Stimulated activated CD4-positive, alpha-beta T cell treated with anti-CD3 and anti-CD28 coated beads, Interleukin-15, amount 100 ng/mL, for 1 hour (primary cell): ENCODE measurements around the gene INO80B.
"Not testable (repeated sequence)": the region's sequence is repeated elsewhere in the genome, so short reads cannot be mapped to it uniquely, and the experiment has no call there.

Source experiments
- DNase-seq, 2 donors: peaks; one replicate each; pipeline ENCODE4 v3.0.0-alpha.2; 2020; ENCODE audit warnings: low read depth in 1 of 2, low spot score in 1 of 2

Gene INO80B

DNA sequence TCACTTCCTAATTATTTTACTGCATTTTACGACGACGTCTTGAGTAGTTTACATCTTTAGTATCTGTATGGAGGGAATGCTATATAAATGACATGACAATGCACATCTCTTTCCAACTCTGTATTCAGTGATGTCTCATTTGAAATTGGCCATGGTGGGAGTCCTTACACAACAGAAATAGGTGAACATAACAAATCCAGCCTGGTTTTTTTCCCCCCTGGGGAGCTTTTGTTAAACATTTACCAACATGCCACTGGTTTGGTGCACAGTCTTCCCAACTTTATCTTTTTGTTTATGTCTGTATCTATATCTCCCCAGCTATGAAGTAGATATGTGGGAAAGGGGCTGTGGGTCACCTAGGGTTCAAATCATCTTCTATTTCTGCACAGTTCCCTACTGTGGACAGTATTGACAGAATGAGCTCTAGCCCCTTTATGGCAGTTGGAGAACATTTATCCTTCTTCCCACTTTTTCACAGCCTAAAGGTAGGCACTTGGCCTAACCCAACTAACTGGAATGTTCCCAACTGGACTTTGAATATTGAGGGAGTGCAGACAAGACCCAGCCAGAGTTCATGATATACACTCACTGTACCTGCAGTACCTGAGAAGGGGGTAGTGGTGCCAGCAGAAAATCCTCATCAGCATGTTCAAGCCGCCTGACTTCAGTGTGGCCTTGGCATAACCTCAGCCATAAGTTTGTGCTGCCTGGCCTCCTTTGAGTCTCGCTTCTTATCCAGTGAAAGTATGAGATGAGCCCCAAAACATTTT is 7.5 kb upstream of the INO80B start:
- no peak for DNase-seq

DNA sequence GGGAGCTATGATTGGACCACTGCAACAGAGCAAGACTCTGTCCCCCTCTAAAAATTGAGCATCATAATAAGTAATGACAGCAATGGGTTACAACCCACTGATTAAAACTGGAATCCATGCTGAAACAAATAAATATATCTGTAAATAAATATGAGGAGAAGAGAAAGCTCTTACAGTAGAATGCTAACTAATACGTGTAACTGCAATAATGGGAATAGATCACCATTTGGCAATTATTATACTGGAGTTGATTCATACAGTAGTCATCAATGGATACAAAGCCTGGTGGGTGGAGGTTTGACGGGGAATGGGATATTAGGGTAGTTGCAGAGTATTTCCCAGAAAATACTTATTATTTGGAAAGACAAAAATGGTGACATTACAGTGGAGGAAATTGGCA is 6.1 kb upstream of the INO80B start:
- no peak for DNase-seq

DNA sequence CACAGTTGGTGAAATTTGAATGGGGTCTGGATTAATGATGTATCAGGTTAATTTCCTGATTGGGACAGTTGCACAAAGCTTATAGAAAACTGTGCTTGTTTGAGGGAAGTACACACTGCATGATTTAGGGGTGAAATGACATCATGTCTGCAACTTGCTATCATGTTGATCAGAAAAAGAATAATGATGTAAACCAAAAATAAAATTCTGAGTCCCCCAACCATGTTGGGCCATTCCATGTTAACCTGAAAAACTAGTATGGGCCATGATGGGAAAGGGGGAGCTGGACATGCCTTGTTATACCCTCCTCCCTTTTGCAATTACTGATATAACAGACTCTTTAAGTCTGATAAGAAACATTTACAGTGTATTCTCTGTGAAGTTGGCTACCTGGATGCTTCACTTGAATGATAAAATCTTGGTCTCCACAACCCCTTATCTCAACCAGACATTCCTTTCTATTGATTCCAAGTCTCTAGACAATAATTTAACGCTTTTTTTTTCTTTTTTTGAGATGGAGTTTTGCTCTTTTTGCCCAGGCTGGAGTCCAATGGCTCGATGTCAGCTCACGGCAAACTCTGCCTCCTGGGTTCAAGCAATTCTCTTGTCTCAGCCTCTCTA is 4.2 kb upstream of the INO80B start:
- DNase-seq: no peak

DNA sequence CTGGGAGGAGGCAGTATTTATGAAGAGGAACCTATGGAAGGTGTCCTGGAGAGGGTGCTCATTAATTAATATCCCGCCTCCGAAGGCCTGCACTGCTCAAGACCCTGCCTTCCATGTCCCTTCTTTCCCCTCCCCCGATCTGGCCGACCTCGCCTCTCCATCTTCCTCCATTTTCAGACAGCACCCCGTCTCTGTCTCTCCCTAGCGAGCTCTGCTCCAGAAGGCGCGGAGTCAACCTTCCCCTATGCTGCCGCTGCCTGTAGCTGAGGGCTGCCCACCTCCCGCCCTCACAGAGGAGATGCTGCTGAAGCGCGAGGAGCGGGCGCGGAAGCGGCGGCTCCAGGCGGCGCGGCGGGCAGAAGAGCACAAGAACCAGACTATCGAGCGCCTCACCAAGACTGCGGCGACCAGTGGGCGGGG is 2.3 kb downstream of the INO80B start:
- no peak for DNase-seq

DNA sequence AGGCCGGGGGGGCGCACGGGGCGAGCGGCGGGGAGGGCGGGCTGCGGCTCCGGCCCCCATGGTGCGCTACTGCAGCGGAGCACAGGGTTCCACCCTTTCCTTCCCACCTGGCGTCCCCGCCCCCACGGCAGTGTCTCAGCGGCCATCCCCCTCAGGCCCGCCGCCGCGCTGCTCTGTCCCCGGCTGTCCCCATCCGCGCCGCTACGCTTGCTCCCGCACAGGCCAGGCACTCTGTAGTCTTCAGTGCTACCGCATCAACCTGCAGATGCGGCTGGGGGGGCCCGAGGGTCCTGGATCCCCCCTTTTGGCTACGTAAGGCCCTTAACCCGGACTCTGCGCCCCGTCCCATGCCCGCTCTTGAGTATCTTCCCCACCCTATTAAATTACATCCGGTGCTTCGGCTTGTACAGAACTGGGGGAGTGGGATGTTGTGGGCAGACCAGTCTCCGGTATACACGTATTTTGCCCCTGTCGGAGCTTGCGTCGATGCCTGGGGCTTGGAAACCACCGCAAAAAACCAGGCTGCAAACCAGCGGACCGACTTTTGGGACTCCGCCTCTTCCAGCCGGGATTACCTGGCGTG is 2.8 kb downstream of the INO80B start:
- DNase-seq: peak; percentile 64 to 76

DNA sequence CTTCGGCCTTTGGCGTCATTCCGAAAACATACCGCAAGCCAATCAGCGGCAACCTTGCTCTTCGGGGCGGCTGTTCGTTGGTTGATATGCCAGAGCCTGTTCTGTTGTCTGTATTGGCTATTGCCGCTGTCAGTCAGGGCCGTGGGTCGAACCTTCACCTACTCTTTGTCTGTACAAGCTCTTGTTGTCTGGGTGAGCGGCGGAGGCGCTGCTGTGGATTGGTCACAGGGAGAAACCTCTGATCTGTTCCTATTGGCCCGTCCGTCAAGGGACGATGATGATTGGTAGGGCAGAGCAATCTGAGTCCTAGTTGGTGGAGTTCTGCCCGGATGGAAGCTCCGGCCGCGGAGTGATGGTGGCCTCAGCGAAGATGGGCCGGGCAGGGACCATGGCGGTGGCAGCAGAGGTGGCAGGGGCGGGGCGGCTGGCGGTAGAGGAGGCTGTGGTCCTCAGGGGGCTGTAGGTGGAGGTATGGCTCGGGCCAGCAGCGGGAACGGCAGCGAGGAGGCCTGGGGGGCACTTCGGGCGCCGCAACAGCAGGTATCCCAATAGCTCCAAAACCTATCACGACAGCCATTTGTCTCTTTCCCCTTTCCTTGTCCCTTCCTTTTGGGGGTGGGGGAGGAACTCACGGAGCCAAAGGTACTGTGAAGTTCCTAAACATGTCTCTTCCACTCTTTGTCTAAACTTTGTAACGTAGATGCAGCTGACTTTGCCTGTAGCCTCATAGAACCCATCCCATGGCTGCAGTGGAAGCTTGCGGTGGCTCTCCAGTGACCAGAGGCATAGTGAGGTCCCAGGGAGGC is 3.4 kb downstream of the INO80B start, which contains the start of gene WBP1:
Gene WBP1, plus strand, starts transcription at position 307 of the 806 bp plus-strand sequence. Its CDS starts 165 bp downstream, at position 472.
- peak; percentile 92 to 97 for DNase-seq

DNA sequence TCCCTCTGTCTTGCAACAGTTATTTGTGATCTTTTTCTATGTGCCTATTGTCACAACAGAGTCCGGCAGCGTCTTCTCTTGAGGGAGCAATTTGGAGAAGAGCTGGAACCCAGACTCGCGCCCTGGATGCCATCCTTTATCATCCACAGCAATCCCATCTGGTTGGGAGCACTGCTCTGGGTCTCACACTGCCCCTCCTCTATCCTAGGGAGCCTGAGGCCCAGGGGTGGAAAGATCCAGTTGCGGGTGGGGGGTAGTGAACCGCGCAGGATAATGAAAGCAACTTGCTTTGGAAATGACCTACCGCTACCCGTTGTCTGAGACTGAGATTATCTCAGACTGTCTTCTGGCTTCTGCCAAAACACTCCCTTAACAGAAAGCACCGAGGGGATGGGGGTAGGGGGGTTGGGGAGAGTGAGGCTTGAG is 4.1 kb downstream of the INO80B start:
- DNase-seq: no peak

DNA sequence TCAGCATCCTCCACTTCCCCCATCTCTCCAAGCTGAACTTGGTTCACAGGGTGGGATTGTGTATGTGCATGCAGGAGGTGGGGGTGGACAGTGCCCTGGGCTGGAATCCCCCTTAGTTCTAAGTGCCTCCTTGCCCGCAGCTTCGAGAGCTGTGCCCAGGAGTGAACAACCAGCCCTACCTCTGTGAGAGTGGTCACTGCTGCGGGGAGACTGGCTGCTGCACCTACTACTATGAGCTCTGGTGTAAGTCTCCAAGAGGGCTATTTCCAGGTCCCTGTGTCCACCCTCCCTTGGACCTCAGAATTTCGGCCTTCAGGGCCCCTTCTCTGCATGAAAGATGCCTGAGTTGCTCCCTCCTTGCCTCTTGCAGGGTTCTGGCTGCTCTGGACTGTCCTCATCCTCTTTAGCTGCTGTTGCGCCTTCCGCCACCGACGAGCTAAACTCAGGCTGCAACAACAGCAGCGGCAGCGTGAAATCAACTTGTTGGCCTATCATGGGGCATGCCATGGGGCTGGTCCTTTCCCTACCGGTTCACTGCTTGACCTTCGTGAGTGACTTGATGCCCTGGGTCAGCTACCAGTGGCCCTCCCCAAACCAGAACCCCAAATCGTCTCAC is 4.7 kb downstream of the INO80B start:
- not testable (repeated sequence) for DNase-seq

DNA sequence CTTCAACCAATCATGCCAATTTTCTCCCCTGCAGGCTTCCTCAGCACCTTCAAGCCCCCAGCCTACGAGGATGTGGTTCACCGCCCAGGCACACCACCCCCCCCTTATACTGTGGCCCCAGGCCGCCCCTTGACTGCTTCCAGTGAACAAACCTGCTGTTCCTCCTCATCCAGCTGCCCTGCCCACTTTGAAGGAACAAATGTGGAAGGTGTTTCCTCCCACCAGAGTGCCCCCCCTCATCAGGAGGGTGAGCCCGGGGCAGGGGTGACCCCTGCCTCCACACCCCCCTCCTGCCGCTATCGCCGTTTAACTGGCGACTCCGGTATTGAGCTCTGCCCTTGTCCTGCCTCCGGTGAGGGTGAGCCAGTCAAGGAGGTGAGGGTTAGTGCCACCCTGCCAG is 5.3 kb downstream of the INO80B start:
- DNase-seq: not testable (repeated sequence)

DNA sequence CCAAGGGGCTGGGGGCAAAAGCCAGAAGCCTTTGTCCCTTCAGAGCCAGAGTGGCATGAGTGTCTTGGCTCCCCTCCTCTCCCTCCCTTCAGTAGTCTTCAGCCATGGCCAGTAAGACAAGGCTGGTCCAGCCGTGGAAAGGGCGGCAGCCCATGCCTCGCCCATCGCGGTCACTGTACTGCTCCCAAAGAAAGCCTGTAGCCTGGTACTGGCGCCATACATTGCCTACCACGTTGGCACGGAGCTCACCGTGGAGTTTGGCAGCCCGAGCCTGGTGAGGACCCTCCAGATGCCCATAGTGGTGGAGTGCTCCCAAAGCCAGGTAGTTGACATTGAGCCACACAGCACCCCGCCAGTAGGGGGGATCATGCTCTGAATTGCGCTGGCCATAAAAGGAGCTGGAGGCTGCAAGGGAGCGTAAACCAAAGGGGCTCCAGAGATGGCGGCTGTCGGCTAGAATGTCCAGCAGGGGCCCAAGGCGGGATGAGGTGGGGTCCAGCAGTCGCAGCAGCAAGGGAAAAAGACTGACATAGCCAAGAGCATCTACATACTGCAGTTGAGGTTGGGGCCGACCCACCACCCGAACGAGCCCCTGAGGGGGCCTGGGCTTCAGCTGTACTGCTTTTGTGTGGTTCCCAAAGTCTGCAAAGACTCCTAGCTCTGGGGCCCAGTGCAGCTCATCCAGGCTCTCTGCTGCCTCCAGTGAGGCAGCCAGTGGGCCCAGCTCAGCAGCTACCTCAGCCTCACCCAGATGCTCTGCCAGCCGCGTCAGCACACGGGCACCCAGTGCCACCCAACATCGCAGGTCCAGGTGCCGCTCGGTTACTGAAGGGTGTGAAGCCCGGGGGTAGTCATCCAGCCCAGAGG is 6.5 kb downstream of the INO80B start:
- DNase-seq: no peak

DNA sequence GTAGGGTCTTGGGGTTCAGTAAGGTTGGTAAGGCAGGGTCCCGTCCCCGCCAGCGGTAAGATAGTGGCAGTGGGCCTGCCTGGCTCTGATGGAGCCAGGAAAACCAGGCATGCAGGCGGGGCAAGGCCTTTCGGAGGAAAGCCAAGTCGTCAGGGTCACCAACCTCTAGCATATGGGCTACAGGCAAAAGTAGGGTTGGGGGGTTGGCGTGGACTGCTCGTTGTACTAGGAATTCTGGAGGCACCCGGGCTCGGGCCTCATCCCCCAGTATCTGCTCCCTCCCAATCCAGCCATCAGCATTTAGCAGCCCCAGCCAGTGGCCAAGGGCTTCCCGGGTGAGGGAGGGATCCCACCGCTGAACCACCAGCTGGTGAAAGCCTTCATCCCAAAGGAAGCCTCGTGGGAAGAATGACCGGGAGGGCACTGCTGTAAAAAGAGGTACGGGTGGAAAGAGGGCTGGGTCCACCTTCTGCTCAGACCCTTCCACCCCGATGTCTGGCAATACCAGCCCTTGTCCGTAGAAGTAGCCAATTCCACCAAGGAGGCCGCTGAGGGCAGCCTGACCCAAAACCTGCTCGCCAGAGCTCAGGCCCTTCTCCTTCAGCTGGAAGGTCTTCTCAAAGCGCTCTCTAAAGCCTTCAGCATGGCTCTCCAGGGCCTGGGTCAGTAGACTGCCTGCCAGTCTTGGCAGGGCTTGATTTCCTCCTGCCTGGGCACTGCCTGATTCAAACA is 7.3 kb downstream of the INO80B start:
- no peak for DNase-seq

DNA sequence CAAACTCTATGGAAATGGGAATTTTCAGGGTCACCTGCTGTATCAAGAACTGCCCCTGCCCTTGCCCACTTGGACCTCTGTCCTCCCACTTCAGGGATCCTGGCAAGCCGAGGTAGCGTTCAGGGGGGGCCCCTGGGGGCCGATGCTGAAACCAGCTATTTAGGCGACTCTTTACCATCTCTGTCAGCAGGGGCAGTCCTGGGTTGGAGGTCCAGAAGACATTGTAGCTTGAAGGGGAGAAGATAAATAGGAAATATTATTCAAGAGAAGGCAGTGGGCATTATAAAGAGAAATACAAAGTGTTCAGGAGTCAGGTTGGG is 7.9 kb downstream of the INO80B start:
- no peak for DNase-seq

DNA sequence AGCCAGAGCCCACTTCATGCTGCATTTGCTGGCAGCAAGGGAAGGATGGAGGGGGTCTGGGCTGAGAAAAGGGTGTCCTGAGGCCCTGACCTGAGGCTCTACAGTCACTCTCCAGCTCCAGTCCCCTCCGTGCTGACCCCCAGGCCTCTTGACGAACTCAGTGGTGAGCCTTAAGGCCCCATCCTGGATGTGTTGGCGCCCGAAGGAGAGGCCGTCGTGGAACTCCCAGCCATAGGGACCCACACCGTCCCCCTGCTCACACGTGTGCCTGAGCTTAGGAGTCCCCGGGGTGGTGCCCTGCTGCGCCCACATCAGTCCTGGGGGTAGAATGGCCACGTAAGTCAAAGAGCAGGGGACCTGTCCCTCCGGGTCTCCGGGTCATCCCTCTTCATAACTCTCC is 9.5 kb downstream of the INO80B start:
- DNase-seq: no peak

DNA sequence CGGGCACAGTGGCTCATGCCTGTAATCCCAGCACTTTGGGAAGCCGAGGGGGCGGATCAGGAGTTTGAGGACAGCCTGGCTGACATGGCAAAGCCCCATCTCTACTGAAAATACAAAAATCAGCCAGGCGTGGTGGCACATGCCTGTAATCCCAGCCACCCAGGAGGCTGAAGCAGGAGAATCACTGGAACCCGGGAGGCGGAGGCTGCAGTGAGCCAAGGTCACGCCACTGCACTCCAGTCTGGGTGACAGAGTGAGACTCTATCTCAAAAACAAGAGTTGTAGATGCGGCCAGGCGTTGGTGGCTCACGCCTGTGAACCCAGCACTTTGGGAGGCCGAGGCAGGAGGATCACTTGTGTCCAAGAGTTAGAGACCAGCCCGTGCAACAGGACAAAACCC is 15.9 kb downstream of the INO80B start:
- not testable (repeated sequence) for DNase-seq

DNA sequence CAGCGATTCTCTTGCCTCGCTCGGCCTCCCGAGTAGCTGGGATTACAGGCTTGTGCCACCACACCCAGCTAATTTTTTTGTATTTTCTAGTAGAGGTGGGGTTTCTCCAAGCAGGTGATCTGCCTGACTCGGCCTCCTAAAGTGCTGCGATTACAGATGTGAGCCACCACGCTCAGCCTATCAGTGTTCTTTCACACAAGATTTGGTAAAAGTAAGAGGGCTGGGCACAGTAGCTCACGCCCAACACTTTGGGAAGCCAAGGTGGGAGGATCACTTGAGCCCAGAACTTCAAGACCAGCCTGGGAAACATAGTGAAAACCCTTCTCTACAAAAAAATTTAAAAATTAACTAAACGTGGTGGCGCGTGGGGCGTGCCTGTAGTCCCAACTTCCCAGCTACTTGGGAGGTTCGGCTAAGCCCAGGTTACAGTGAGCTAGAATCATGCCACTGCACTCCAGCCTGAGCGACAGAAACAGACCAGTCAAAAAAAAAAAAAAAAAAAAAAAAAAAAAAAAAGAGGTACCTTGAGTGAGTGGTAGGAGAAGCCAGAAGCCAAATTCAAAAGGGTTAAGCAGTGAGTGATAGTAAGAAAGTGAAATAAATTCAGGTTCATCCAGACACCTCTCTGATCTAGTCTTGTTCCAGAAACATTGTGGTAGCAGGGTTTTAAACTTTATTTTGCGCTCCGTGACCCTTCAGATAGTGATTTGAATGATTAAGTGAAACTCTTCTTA is 16.6 kb downstream of the INO80B start:
- DNase-seq: no peak

DNA sequence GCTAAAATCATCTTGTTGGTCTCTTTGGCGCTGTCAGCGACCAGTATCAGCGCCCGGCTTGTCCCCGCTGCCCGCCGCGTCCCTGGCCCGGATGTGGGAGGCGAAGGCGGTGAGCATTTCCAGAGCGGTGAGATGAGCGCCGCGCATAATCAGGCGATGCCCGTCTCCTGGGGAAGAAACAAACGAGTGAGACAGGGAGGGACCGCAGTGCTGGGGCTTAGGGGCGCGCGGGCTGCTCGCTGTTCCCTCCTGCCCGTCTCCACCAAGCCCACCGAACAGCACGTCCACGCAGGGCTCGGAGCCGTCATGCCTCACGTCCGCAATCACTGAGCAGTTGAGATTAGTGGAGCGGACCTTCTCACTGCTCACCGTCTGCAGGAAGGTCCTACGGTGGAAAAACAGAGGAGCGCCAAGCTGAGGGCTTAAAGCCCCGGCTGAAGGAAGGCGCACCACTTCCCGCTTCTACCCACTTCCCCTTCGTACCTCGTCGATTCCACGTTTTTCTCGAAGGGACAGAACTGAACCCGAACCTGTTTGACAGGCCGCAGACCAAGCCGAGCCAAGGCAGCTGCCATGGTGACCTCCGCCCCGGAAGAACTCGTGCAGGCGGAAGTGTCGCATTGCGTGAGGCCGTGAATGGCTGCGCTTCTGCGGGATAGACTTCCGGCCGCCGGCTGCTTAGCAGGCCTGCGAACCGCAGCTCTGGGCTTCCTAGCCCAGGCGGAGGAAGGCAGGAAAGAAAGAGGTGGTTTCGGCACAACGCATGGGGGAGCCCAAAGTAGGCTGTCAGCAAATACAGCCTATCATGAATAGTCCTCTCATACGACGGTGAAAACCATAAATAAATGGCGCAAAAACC is 17.4 kb downstream of the INO80B start, which contains the start of gene MRPL53:
Gene MRPL53, minus strand, starts transcription at position 595 of the 859 bp plus-strand sequence. Its CDS starts 20 bp downstream, at position 575.
- DNase-seq: peak; percentile 91 to 96

DNA sequence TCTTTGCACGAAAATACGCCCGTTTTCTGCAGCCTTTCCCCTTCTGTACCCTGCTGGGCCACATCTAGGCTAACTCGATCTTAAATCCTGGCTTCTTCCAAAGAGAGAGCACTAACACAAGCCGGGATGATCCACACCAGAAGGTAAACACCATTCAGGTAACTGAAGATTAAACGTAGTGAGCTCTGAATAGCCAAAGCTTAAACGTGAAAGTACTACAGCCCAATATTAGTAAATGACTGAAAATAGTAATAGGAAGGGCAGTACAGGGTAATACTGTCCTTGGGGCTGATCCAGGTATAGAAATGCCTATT is 18.0 kb downstream of the INO80B start:
- DNase-seq: no peak

DNA sequence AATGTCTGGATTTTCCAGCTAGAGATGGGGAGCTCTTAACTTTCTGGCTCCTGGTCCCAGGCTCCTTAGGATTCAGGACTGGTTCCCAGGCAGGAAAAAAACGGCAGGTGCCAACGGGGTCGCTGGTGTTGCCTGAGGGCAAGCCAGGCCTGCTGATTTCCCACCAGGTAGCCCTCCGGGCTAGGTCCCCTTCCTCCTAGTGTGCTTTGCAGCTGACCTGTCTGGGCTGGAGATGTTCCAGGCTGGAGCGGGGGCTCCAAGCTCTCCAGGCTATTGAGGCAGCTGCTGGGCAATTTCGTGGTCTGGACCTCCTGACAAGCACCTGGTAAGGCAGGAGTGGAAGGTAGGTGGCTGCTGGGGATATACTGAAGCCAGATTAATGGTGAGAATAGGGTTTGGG is 19.6 kb downstream of the INO80B start:
- DNase-seq: no peak
